HUES48 (cell line): ENCODE data around the gene G6PC3.
A peak's percentile ranks its signal among the peaks of the same experiment; 100 is the strongest.

ENCODE experiments used
- H3K27ac ChIP-seq: one replicate; pipeline ENCODE4 v1.7.0; 2013; ENCODE audit warnings: low read depth, low read length, inconsistent platforms
- H3K27me3 ChIP-seq: 2 replicates; pipeline ENCODE4 v1.6.1; 2013; ENCODE audit warnings: mild to moderate bottlenecking, low read length; ENCODE audit not compliant: control insufficient read depth, insufficient read depth
- H3K36me3 ChIP-seq: 2 replicates; pipeline ENCODE4 v1.6.1; 2013; ENCODE audit warnings: low read length; ENCODE audit not compliant: control insufficient read depth, insufficient read depth
- H3K4me1 ChIP-seq: 2 replicates; pipeline ENCODE4 v1.6.1; 2013; ENCODE audit warnings: mild to moderate bottlenecking, low read length; ENCODE audit not compliant: control insufficient read depth, insufficient read depth
- H3K4me3 ChIP-seq: 2 replicates; pipeline ENCODE4 v1.5.1; 2013; ENCODE audit warnings: mild to moderate bottlenecking, low read depth, low read length
- H3K9ac ChIP-seq: 2 replicates; pipeline ENCODE4 v1.6.1; 2013; ENCODE audit warnings: mild to moderate bottlenecking, low read depth, low read length, moderate library complexity
- H3K9me3 ChIP-seq: 2 replicates; pipeline ENCODE4 v1.6.1; 2013; ENCODE audit warnings: low read length; ENCODE audit not compliant: control insufficient read depth, insufficient read depth

Gene G6PC3

DNA sequence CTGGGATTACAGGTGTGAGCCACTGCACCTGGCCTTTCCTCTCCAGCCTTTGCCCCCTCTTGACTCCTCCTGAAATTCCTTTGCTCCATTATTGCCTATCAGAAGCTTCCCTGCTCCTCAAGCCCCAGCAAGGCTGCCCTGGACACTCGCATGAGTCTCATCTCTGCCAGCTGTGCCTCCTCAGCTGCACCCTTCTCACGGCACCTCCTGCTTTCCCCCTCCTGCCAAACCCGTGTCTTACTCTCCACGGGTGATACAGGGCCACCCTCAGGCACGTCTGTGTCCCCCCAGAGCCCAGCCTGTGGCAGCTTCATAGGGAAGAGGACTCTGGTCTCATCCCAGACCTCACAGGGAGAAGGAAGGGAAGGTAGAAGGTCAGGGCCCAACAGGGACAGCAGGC, 15.4 kb downstream of the G6PC3 start:
- Histone ChIP-seq H3K9ac (no peak overlapping the region), H3K9me3 (no peaks in the 10 kb centered on the region), H3K36me3 (peaks cover 39% of the 10 kb centered on the region), H3K4me1 (peaks cover 18% of the 10 kb centered on the region), H3K27me3 (no peaks in the 10 kb centered on the region), H3K27ac (peak overlapping the region; percentile 96), H3K4me3 (no peak overlapping the region)

GRCh38 chr17:44086364-44087311, 16.1 kb downstream of the G6PC3 start:
- no peaks in the 10 kb centered on the region for H3K9me3 ChIP-seq
- peaks cover 44% of the 10 kb centered on the region for H3K36me3 ChIP-seq
- no peaks in the 10 kb centered on the region for H3K27me3 ChIP-seq
- peaks cover 18% of the 10 kb centered on the region for H3K4me1 ChIP-seq
- peak overlapping the region; percentile 42 for H3K4me3 ChIP-seq
- peak overlapping the region; percentile 96 for H3K27ac ChIP-seq
- no peak overlapping the region for H3K9ac ChIP-seq

DNA sequence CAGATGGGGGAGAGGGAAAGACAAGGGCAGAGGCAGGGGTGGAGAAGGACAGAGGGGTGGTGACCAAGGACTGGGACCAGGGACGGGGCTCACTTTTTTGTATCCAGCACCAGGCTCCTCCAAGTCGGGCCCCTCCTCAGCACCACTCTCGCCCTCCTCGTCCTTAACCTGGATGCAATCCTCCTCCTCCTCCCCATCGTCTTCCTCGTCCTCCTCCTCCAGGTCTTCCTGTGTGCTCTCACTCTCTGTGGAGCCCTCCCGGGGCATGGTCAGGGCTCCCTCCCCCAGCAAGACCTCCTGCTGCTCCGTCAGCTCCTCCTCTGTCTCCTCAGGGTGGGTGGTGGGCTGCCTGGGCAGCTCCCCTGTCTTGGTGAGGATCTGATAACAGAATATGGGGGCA, 16.8 kb downstream of the G6PC3 start:
- peaks cover 18% of the 10 kb centered on the region for H3K4me1 ChIP-seq
- peak overlapping the region; percentile 42 for H3K4me3 ChIP-seq
- no peak overlapping the region for H3K9ac ChIP-seq
- H3K9me3 ChIP-seq, result no peaks in the 10 kb centered on the region
- H3K27me3 ChIP-seq, result no peaks in the 10 kb centered on the region
- peaks cover 42% of the 10 kb centered on the region for H3K36me3 ChIP-seq
- peak overlapping the region; percentile 96 for H3K27ac ChIP-seq

GRCh38 chr17:44088254-44088653, 17.7 kb downstream of the G6PC3 start:
- Histone ChIP-seq H3K27me3 (no peaks in the 10 kb centered on the region), H3K27ac (no peak overlapping the region), H3K4me3 (no peak overlapping the region), H3K4me1 (peaks cover 18% of the 10 kb centered on the region), H3K9me3 (no peaks in the 10 kb centered on the region), H3K9ac (no peak overlapping the region), H3K36me3 (peaks cover 42% of the 10 kb centered on the region)

- H3K4me3 ChIP-seq, result no peak overlapping the region
- no peak overlapping the region for H3K27ac ChIP-seq
- H3K27me3 ChIP-seq, result no peaks in the 10 kb centered on the region
- peaks cover 34% of the 10 kb centered on the region for H3K36me3 ChIP-seq
- H3K9me3 ChIP-seq, result no peaks in the 10 kb centered on the region
- H3K4me1 ChIP-seq, result peaks cover 26% of the 10 kb centered on the region
- H3K9ac ChIP-seq, result no peak overlapping the region
These were observed 20.9 kb downstream of the G6PC3 start for GRCh38 chr17:44091200-44091997.

GRCh38 chr17:44092051-44092450, 21.5 kb downstream of the G6PC3 start:
- H3K9me3 ChIP-seq, result no peaks in the 10 kb centered on the region
- no peak overlapping the region for H3K27ac ChIP-seq
- peaks cover 24% of the 10 kb centered on the region for H3K4me1 ChIP-seq
- peaks cover 34% of the 10 kb centered on the region for H3K36me3 ChIP-seq
- no peaks in the 10 kb centered on the region for H3K27me3 ChIP-seq
- H3K9ac ChIP-seq, result no peak overlapping the region
- no peak overlapping the region for H3K4me3 ChIP-seq

GRCh38 chr17:44093231-44093900, 22.8 kb downstream of the G6PC3 start:
- Histone ChIP-seq H3K27ac (peak overlapping the region; percentile 20), H3K36me3 (peaks cover 31% of the 10 kb centered on the region), H3K9me3 (no peaks in the 10 kb centered on the region), H3K27me3 (no peaks in the 10 kb centered on the region), H3K9ac (no peak overlapping the region), H3K4me3 (no peak overlapping the region), H3K4me1 (peaks cover 13% of the 10 kb centered on the region)

GRCh38 chr17:44094701-44095387, 24.3 kb downstream of the G6PC3 start:
- no peaks in the 10 kb centered on the region for H3K9me3 ChIP-seq
- H3K27me3 ChIP-seq, result no peaks in the 10 kb centered on the region
- H3K4me3 ChIP-seq, result peak overlapping the region; percentile 68
- H3K9ac ChIP-seq, result no peak overlapping the region
- peaks cover 13% of the 10 kb centered on the region for H3K4me1 ChIP-seq
- H3K36me3 ChIP-seq, result peaks cover 23% of the 10 kb centered on the region
- peak overlapping the region; percentile 98 for H3K27ac ChIP-seq

GRCh38 chr17:44095388-44095646, 24.8 kb downstream of the G6PC3 start:
- peak overlapping the region; percentile 68 for H3K4me3 ChIP-seq
- peaks cover 23% of the 10 kb centered on the region for H3K36me3 ChIP-seq
- H3K4me1 ChIP-seq, result peaks cover 13% of the 10 kb centered on the region
- H3K27me3 ChIP-seq, result no peaks in the 10 kb centered on the region
- H3K9me3 ChIP-seq, result no peaks in the 10 kb centered on the region
- H3K27ac ChIP-seq, result peak overlapping the region; percentile 98
- no peak overlapping the region for H3K9ac ChIP-seq

DNA sequence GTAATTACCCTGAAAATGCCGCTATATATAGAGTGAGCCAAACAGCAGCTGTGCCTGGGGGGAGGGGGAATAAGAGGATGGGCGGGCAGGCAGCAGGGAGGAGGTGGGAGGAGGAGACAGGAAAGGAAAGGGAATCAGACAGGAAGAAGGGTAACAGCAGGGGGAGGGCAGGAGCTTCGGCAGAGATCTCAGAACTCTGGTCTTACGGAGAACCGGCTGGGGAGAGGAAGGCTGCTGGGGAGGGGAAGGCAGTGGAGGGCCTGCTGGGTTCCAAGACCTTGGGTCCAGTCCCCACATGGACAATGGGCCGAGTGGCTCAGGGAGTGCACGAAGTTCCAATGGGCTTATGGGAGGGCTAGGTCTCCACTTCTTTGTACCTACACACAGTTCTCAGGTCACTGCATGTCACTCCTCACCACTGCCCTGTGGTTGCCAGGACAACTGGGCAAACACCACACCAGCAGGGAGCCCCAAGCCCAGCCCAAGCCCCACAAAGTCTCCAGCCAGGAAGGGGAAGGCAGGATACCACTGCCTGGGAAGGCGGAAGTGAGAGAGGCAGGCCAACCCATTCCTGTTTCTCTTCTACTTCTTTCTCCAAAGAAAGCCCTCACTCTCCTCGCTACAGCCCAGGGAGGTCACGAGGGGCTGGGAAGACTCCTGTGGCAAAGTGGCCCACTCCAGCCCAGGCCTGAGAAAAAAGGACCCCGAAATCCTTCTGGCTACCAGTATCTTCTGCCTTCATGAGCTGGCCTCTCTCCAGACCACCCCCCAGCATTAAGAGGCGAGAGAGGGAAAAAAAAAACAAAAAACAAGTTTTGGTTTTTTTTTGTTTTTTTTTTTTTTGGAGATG, 25.3 kb downstream of the G6PC3 start:
- Histone ChIP-seq H3K4me3 (peak overlapping the region; percentile 68), H3K27me3 (no peaks in the 10 kb centered on the region), H3K36me3 (peaks cover 23% of the 10 kb centered on the region), H3K4me1 (peaks cover 13% of the 10 kb centered on the region), H3K9me3 (no peaks in the 10 kb centered on the region), H3K9ac (peak overlapping the region; percentile 79), H3K27ac (peak overlapping the region; percentile 98)
